K562 (cell line): ENCODE data around the gene C15orf62. TPM values are rescaled to one million over a fixed set of nuclear protein-coding genes. Genes with fewer than 3 reads are reported as not detected.

Source experiments
- CBX2 ChIP-seq: fragments of 200-600 bp; sonication (generic); IDR thresholded peaks from one replicate; pipeline ENCODE4 v1.6.1; 2012; ENCODE audit warnings: mild to moderate bottlenecking, low read length, inconsistent platforms; ENCODE audit not compliant: insufficient read depth, poor library complexity, severe bottlenecking
- CEBPB ChIP-seq: fragments of 450-650 bp; IDR thresholded peaks from 2 replicates; pipeline ENCODE4 v1.6.1; 2016; ENCODE audit warnings: missing genetic modification characterization, missing compliant biosample characterization
- DEAF1 ChIP-seq: fragments of 450-650 bp; formaldehyde crosslinking; IDR thresholded peaks from 2 replicates; pipeline ENCODE4 v1.4.0; 2020; ENCODE audit warnings: mild to moderate bottlenecking, moderate library complexity
- EP300 ChIP-seq: IDR thresholded peaks from 2 replicates; pipeline ENCODE4 v1.6.1; 2012; ENCODE audit warnings: low read length, improper control_type of control experiment
- FOS ChIP-seq: IDR thresholded peaks from 3 replicates; pipeline ENCODE4 v1.6.1; 2011; ENCODE audit not compliant: insufficient read length; ENCODE audit errors: extremely low read depth
- HOMEZ ChIP-seq: fragments of 250-450 bp; sonication (Bioruptor Pico); IDR thresholded peaks from 2 replicates; pipeline ENCODE4 v1.4.0; 2020; ENCODE audit warnings: mild to moderate bottlenecking, moderate library complexity
- ID3 ChIP-seq, 2 experiments: fragments of 250-450 bp in 1 of 2; fragments of 450-650 bp in 1 of 2; sonication (Bioruptor Pico) in 1 of 2; IDR thresholded peaks; 2 replicates each; pipeline versions ENCODE4 v1.6.1 to v1.8.0; 2016 to 2021; ENCODE audit warnings: mild to moderate bottlenecking in 2 of 2, moderate library complexity in 2 of 2, missing compliant biosample characterization in 1 of 2, missing genetic modification characterization in 1 of 2
- JUND ChIP-seq, 2 experiments: IDR thresholded peaks; 2 replicates in 1 of 2; 3 replicates in 1 of 2; pipeline ENCODE4 v1.6.1; 2011; ENCODE audit warnings: borderline replicate concordance in 2 of 2, low read depth in 2 of 2, low read length in 2 of 2, improper control_type of control experiment in 1 of 2, missing biosample characterization in 1 of 2, missing genetic modification characterization in 1 of 2, missing genetic modification reagents in 1 of 2
- LCOR ChIP-seq: sonication (generic); formaldehyde crosslinking; IDR thresholded peaks from 2 replicates; pipeline ENCODE4 v1.8.0; 2022; ENCODE audit warnings: mild to moderate bottlenecking, missing genetic modification reagents
- MED1 ChIP-seq: sonication (generic); formaldehyde crosslinking; IDR thresholded peaks from 2 replicates; pipeline ENCODE4 v1.8.1; 2023; ENCODE audit warnings: missing genetic modification reagents, borderline replicate concordance
- NRF1 ChIP-seq, 2 experiments: fragments of 450-650 bp; IDR thresholded peaks in 1 of 2; conservative IDR thresholded peaks in 1 of 2; 2 replicates each; pipeline ENCODE4 v1.6.1; 2014; ENCODE audit warnings: mild to moderate bottlenecking in 2 of 2
- SIN3A ChIP-seq, 2 experiments: fragments of 150-350 bp in 1 of 2; IDR thresholded peaks; 2 replicates each; pipeline ENCODE4 v1.6.1; 2011 to 2016; ENCODE audit warnings: borderline replicate concordance in 2 of 2, low read depth in 2 of 2, low read length in 2 of 2, mild to moderate bottlenecking in 2 of 2, moderate library complexity in 2 of 2; ENCODE audit not compliant: control insufficient read depth in 1 of 2
- SMARCC2 ChIP-seq: fragments of 450-650 bp; IDR thresholded peaks from 2 replicates; pipeline ENCODE4 v1.6.1; 2017; ENCODE audit warnings: antibody characterized with exemption, moderate library complexity, mild to moderate bottlenecking, low read depth
- SMARCE1 ChIP-seq: fragments of 450-650 bp; IDR thresholded peaks from 2 replicates; pipeline ENCODE4 v1.7.1; 2016; ENCODE audit warnings: mild to moderate bottlenecking
- UBTF ChIP-seq, 2 experiments: IDR thresholded peaks; 2 replicates each; pipeline ENCODE4 v1.6.1; 2012; ENCODE audit warnings: improper control_type of control experiment in 2 of 2, low read depth in 2 of 2, low read length in 2 of 2, borderline replicate concordance in 1 of 2
- XRCC5 ChIP-seq: fragments of 200-400 bp; formaldehyde crosslinking; IDR thresholded peaks from 2 replicates; pipeline ENCODE4 v1.6.1; 2017; ENCODE audit warnings: low read depth, mild to moderate bottlenecking, low read length
- ZNF133 ChIP-seq: fragments of 250-450 bp; sonication (Bioruptor Pico); IDR thresholded peaks from 2 replicates; pipeline ENCODE4 v1.4.0; 2020; ENCODE audit warnings: mild to moderate bottlenecking
- ZNF584 ChIP-seq: fragments of 200-800 bp; sonication (Bioruptor generic); IDR thresholded peaks from 2 replicates; pipeline ENCODE4 v1.6.1; 2016; ENCODE audit warnings: low read depth, mild to moderate bottlenecking, missing genetic modification characterization, missing compliant biosample characterization
- ZNF696 ChIP-seq: fragments of 250-450 bp; sonication (Bioruptor Pico); conservative IDR thresholded peaks from 2 replicates; pipeline ENCODE4 v1.4.0; 2020; ENCODE audit warnings: mild to moderate bottlenecking, moderate library complexity
- ZNF717 ChIP-seq: fragments of 250-450 bp; sonication (Bioruptor Pico); IDR thresholded peaks from 2 replicates; pipeline ENCODE4 v1.5.0; 2021
- ZNF76 ChIP-seq: fragments of 250-450 bp; sonication (Bioruptor Pico); IDR thresholded peaks from 2 replicates; pipeline ENCODE4 v1.4.0; 2020; ENCODE audit warnings: mild to moderate bottlenecking, moderate library complexity, borderline replicate concordance
- polyA plus RNA-seq, 8 experiments: library from polyadenylated mRNA; depleted of rRNA in 4 of 8; stranded (reverse) in 5 of 8; unstranded in 3 of 8; fragments of >200 nt; fragmentation: Nextera tagmentation in 2 of 8; fragmentation: Illumina TruSeq in 1 of 8; extraction: Ambion mirVana in 2 of 8; extraction: Trizol in 1 of 8; gene quantifications; 2 replicates each; pipeline versions ENCODE4 v1.2.1 to v1.2.3, GENCODE V29; 2011 to 2014; ENCODE audit warnings: inconsistent platforms in 1 of 8, missing spikeins in 1 of 8
- total RNA-seq, 7 experiments: library from RNA; depleted of rRNA in 6 of 7; stranded (reverse); fragments of >200 nt in 6 of 7; fragmentation: Illumina TruSeq in 2 of 7; extraction: Trizol in 2 of 7; gene quantifications; 2 replicates each; pipeline versions ENCODE4 v1.2.1 to v1.2.3, GENCODE V29; 2011 to 2021; ENCODE audit warnings: low replicate concordance in 1 of 7

C15orf62 gene
- total and polyA plus RNA-seq, 9 of the 15 experiments (the other 6 are each of a cell fraction or from before 2014, with no cell fraction given), result 0.01 to 0.76 (median 0.30) TPM; not detected in 1

- TF ChIP-seq ZNF717 (CRISPR knock-in tag), result no peak
- no peak for TF ChIP-seq ZNF584 (CRISPR knock-in tag)
- no peak for TF ChIP-seq ZNF133 (CRISPR knock-in tag)
- TF ChIP-seq NRF1 (conservative IDR thresholded peaks at IDR 0.05 in 1 of 2, IDR thresholded peaks at IDR 0.05 in 1 of 2), result peak; percentile 67 to 68
- TF ChIP-seq FOS, result no peak
- peak in 1 of 2 experiments; percentile 67; a peak in 1 of 4 replicates for TF ChIP-seq SIN3A (IDR thresholded peaks at IDR 0.05; ENCODE audit: borderline replicate concordance in 2 of 2, control insufficient read depth in 1 of 2, low read depth in 2 of 2, low read length in 2 of 2)
- TF ChIP-seq LCOR (CRISPR knock-in tag), result peak; percentile 40; the same call in 1 of the 2 replicates
- no peak for TF ChIP-seq CBX2
- TF ChIP-seq JUND (IDR thresholded peaks at IDR 0.05; ENCODE audit: borderline replicate concordance, low read depth, low read length), result peak; percentile 72
- TF ChIP-seq JUND (tag; IDR thresholded peaks at IDR 0.05; ENCODE audit: borderline replicate concordance, low read depth, low read length), result peak; percentile 48; the same call in 1 of the 3 replicates
- TF ChIP-seq XRCC5, result peak; percentile 14; the same call in 1 of the 2 replicates
- peak; percentile 42; the same call in 1 of the 2 replicates for TF ChIP-seq SMARCC2
- TF ChIP-seq UBTF (IDR thresholded peaks at IDR 0.05; ENCODE audit: borderline replicate concordance in 1 of 2, low read depth in 2 of 2, low read length in 2 of 2), result peak; percentile 86 to 96; a peak in 3 of 4 replicates
- TF ChIP-seq ZNF76 (CRISPR knock-in tag), result no peak
- peak; percentile 88 for TF ChIP-seq SMARCE1
- no peak for TF ChIP-seq MED1 (CRISPR knock-in tag)
- TF ChIP-seq DEAF1 (CRISPR knock-in tag), result no peak
- TF ChIP-seq HOMEZ (CRISPR knock-in tag), result no peak
- TF ChIP-seq ZNF696, result no peak
- TF ChIP-seq ID3 (CRISPR knock-in tag; IDR thresholded peaks at IDR 0.05), result no peak
- no peak for TF ChIP-seq ID3 (tag; IDR thresholded peaks at IDR 0.05)
- TF ChIP-seq EP300, result no peak
- TF ChIP-seq CEBPB (tag), result no peak
Measured at GRCh38 chr15:40751745-40752144, 18.0 kb upstream of the C15orf62 start (continued).
